VCaP (cell line): ENCODE measurements around the gene CDH1.

Experiments used
- H3K27ac ChIP-seq: fragments of 450-650 bp; 2 replicates; pipeline ENCODE4 v1.5.1; 2017
- TF ChIP-seq, protein P1 (sequence below): fragments of 450-650 bp; conservative IDR thresholded peaks from 2 replicates; pipeline ENCODE4 v1.5.1; 2017; ENCODE audit warnings: mild to moderate bottlenecking, moderate library complexity

Gene CDH1

DNA sequence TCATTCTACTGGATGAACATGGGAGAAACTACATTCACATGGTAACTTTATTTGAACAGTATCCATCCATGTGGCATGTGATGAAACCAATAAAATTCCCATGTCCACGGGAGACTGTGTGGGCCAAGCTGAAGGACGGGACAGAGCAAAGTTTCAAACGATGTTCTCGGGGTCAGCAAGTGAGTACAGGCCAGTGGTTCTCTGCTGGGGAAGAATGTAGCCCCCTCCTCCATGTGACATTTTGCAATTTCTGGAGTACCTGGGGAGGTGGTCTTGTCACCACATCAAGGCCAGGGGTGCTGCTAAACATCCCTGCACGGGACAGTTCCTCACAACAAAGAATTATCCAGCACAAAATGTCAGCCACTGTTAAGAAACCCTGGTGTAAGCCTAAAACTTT, 98.9 kb downstream of the CDH1 start:
- TF ChIP-seq, protein P1, sequence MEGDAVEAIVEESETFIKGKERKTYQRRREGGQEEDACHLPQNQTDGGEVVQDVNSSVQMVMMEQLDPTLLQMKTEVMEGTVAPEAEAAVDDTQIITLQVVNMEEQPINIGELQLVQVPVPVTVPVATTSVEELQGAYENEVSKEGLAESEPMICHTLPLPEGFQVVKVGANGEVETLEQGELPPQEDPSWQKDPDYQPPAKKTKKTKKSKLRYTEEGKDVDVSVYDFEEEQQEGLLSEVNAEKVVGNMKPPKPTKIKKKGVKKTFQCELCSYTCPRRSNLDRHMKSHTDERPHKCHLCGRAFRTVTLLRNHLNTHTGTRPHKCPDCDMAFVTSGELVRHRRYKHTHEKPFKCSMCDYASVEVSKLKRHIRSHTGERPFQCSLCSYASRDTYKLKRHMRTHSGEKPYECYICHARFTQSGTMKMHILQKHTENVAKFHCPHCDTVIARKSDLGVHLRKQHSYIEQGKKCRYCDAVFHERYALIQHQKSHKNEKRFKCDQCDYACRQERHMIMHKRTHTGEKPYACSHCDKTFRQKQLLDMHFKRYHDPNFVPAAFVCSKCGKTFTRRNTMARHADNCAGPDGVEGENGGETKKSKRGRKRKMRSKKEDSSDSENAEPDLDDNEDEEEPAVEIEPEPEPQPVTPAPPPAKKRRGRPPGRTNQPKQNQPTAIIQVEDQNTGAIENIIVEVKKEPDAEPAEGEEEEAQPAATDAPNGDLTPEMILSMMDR: no peak
- no peak overlapping the region for H3K27ac ChIP-seq

DNA sequence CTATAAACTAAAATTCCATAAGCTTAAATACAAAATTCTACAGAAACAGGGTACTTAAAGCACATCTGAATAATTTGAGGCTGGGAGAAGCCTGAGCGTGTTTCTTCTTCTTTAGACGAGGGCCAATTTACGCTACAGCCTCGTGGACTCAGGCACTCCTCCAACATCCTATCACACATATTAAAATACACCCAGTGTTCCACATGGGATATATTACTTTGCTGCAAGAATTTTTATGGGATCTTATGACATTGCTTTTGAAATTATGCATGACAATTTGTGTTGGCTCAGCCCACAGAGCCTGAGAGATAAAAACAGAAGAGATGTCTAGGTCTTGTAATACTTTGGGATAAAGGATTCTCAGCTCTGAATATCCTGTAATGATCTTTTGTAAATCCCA, 102.7 kb downstream of the CDH1 start:
- TF ChIP-seq, protein P1: no peak
- peak overlapping the region; percentile 52 for H3K27ac ChIP-seq

DNA sequence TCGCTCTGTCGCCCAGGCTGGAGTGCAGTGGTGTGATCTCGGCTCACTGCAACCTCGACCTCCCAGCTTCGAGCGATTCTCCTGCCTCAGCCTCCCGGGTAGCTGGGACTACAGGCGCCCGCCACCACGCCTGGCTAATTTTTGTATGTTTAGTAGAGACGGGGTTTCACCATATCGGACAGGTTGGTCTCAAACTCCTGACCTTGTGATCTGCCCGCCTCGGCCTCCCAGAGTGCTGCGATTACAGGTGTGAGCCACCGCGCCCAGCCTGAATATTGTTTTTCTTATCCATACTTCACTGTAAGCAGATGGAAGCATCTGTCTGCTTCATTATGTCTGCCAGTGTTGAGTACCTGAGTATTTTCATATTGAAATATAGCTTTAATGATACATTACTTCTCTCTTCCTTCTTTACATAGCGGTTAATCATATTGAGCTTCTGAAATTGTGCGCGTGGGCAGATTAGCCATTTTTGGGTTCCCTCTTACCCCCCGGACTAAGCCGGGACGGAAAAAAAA, 105.9 kb downstream of the CDH1 start:
- H3K27ac ChIP-seq: peak overlapping the region; percentile 72

DNA sequence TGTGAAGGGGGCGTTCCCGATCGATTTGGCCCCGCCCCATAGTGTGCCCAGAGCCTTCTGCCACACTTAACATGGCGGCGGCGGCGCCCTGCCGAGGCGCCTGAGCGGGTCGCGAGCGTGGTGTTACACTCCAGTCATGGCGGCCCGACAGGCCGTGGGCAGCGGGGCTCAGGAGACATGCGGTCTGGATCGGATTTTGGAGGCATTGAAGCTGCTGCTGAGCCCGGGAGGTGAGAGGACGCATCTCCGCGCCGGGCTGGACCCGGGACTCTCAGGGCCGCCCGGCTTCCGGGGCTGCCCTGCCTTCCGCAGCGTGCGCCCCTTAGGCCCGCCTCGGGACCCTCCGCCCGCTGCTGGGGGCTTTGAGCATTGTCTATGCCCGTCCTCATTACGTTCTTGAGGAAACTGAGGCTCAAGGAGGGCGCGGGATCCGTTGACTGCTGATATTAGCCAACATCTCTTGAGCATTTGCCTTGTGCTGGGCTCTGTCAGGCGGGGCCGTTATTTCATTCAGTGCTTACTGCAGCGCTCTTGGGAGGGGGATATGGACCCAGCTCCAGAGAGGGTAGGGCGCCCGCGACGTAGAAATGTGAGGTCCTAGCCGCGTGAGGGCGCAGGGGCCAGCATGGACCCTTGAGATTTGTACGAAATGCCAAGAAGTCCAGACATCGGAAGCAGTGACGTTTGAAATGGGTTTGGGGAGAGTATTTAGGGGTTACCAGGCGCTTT, 106.6 kb downstream of the CDH1 start, which contains the start of gene TANGO6:
Gene TANGO6, plus strand, starts transcription at position 50 of the 729 bp plus-strand sequence. Its CDS starts 87 bp downstream, at position 137.
- TF ChIP-seq, protein P1: peak; percentile 43
- H3K27ac ChIP-seq: peak within 1 kb of the TSS; percentile 72

DNA sequence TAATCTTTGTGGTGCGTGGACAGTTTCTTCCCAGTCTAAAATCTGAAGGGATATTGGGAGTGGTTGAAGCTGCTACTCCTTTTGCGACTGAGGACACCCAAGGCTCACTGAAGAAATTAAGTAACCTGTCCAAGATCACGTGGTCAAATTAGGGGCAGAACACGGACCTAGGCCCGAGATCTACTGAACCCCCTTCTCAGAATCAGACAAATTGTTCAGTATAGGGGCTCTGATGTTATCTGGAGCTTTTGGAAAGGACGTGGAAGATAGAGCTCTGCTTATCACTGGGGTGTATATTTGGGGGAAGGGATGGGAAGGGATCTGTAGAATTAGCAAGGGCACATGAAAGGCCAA, 107.1 kb downstream of the CDH1 start:
- H3K27ac ChIP-seq: peak overlapping the region; percentile 72
- TF ChIP-seq, protein P1: no peak

DNA sequence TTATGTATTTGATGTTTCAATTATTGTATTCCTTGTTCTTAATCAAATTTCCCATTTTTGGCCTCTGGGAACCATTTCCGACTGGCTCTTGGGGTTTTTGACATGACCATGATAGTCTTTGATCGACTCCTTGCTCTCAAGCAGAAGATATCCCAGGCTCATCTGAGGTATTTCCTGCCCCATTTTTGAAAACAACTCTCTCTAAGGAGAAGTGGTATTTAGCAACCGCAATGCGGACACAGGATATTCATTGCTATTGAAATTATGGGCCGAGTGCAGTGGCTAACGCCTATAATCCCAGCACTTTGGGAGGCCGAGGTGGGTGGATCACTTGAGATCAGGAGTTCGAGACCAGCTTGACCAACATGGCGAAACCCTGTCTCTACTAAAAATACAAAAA, 111.7 kb downstream of the CDH1 start:
- H3K27ac ChIP-seq: no peak overlapping the region
- TF ChIP-seq, protein P1: no peak

DNA sequence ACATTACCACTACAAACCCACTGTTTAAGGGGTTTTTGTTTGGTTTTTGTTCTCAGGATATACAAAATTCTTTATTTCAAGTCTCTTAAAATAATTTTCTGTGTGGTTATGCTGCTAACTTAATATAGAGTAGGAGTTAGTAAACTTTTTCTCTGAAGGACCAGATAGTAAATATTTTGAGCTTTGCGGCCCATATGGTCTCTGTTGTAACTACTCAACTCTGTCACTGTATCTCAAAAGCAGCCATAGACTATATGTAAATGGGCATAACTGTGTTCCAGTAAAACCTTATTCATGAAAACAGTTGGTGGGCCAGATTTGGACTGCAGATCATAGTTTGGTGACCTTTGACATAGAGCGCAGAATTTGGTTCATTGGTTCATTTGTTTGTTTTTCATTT, 113.4 kb downstream of the CDH1 start:
- TF ChIP-seq, protein P1: no peak
- H3K27ac ChIP-seq: no peak overlapping the region

DNA sequence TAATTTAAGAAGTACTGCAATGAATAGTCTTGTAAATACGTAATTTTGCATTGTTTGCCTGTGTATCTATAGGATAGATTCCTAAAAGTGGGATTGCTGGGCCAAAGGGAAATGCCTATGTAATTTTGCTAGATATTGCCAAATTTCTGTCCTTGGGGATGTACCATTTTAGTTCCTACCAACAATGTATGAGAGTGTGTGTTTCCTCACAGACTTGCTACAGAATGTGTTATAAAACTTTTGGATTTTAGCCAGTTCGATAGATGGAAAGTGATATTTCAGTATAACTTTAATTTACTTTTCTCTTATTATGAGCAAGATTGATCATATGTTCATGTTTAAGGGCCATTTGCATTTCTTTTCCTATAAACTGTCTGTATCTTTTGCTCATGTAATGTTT, 114.5 kb downstream of the CDH1 start:
- TF ChIP-seq, protein P1: no peak

More for the DNA sequence above, 114.5 kb downstream of the CDH1 start:
- no peak overlapping the region for H3K27ac ChIP-seq
